Middle frontal gyrus (tissue), 1 donor: Measurements from ENCODE around the gene SLC10A6.

Experiments used
- DNase-seq: peaks from one replicate; pipeline ENCODE4 v3.0.0-alpha.2; 2015; ENCODE audit warnings: low spot score; ENCODE audit errors: extremely low spot score

Gene SLC10A6

GRCh38 chr4:86788826-86789225, 60.4 kb downstream of the SLC10A6 start:
- DNase-seq, result no peak

DNA sequence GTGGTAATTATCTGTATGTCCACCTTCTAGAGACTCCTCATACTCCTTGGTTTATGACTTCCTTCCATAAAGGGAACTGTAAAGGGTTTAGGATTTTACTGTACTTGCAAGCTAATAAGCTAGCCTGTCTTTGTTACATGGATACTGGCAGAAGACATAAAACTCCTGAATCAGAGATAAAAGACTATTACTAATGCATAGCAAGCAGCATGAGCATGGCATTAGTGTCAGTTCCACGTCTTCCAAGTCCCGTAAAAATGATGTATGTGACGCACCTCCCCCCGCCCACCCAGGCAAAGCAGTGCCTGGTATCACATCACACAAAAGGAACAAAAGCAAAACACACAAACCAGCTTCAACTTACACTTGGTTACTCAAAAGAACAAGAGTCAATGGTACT, 71.0 kb downstream of the SLC10A6 start:
- DNase-seq, result no peak

DNA sequence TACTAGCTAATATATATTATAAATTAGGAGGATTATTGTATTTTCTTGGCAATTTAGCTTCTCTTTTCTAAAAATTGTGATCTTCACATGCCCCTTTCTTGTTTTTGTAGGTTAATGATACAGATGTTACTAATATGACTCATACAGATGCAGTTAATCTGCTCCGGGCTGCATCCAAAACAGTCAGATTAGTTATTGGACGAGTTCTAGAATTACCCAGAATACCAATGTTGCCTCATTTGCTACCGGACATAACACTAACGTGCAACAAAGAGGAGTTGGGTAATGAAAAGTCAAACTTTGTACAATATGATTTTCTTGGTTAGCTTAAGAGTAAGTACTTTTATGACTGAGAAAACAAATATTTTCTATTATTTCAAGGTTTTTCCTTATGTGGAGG, 74.1 kb downstream of the SLC10A6 start:
- DNase-seq, result no peak
